Measurements from ENCODE around the gene RHBDD2. TPM values are rescaled to one million over a fixed set of nuclear protein-coding genes. Genes with fewer than 3 reads are reported as not detected.
"Not testable (repeated sequence)": the region's sequence is repeated elsewhere in the genome, so short reads cannot be mapped to it uniquely, and the experiment has no call there.

RHBDD2 gene
- total RNA-seq, 1 experiment from 2014 or later: 79.3 TPM

- intact Hi-C loops (cut with micrococcal nuclease; ENCODE audit: unreplicated experiment) (no loop called here), in situ Hi-C loops (cut with HindIII; ENCODE audit: low pct_unique_long_range_greater_than_20kb, low sequenced_read_pairs) (no loop called here)
- H3K27ac ChIP-seq (ENCODE audit: low read length): no peak overlapping the region
- H3K9me3 ChIP-seq (ENCODE audit: control insufficient read depth, insufficient read depth, low read depth, low read length): no peaks in the 10 kb centered on the region
- CTCF ChIA-PET: interaction anchor here (0.7 kb wide), 1 partner anchor 98 kb away, joined by 4 read pairs; no protein-coding TSS in a partner anchor
- DNase-seq (ENCODE audit: low read depth, low spot score): no peak
- H3K4me3 ChIP-seq (ENCODE audit: low read depth in 2 of 2, low read length in 2 of 2): no peak overlapping the region
- no TSS peak for BruUV-seq (replicated peaks)
- H3K4me1 ChIP-seq (ENCODE audit: control insufficient read depth, insufficient read depth, low read length): no peaks in the 10 kb centered on the region
- H3K27me3 ChIP-seq (ENCODE audit: control insufficient read depth, insufficient read depth, low read length): no peaks in the 10 kb centered on the region
- POLR2A ChIA-PET: no interaction called here
- no peaks in the 10 kb centered on the region for H3K36me3 ChIP-seq (ENCODE audit: control insufficient read depth, insufficient read depth, low read length)
- no peak for TF ChIP-seq SIN3A (IDR thresholded peaks at IDR 0.05; ENCODE audit: borderline replicate concordance, insufficient read depth, low read depth, low read length)
- no peak for TF ChIP-seq POLR2AphosphoS5 (IDR thresholded peaks at IDR 0.05; ENCODE audit: low read depth, low read length)
- TF ChIP-seq TCF7L2 (IDR thresholded peaks at IDR 0.05; ENCODE audit: low read depth, low read length): no peak
- no peak for TF ChIP-seq CTCF (IDR thresholded peaks at IDR 0.05)
- TF ChIP-seq REST (IDR thresholded peaks at IDR 0.05; ENCODE audit: insufficient read depth in 1 of 2, low read depth in 2 of 2, low read length in 1 of 2): no peak
- ATAC-seq: no peak
Observed at GRCh38 chr7:75836798-75837197, 42.0 kb upstream of the RHBDD2 start.

GRCh38 chr7:75838281-75838930 is 40.4 kb upstream of the RHBDD2 start:
- in situ Hi-C loops (cut with HindIII; ENCODE audit: low pct_unique_long_range_greater_than_20kb, low sequenced_read_pairs); H3K9me3 ChIP-seq (ENCODE audit: control insufficient read depth, insufficient read depth, low read depth, low read length); BruUV-seq (replicated peaks); intact Hi-C loops (cut with micrococcal nuclease; ENCODE audit: unreplicated experiment); CTCF ChIA-PET; H3K27me3 ChIP-seq (ENCODE audit: control insufficient read depth, insufficient read depth, low read length); POLR2A ChIA-PET; ATAC-seq; DNase-seq (ENCODE audit: low read depth, low spot score); H3K27ac ChIP-seq (ENCODE audit: low read length); H3K36me3 ChIP-seq (ENCODE audit: control insufficient read depth, insufficient read depth, low read length); H3K4me3 ChIP-seq (ENCODE audit: low read depth in 2 of 2, low read length in 2 of 2): not testable (repeated sequence)
- H3K4me1 ChIP-seq (ENCODE audit: control insufficient read depth, insufficient read depth, low read length): peaks cover 10% of the 10 kb centered on the region

- no peak overlapping the region for H3K4me3 ChIP-seq (ENCODE audit: low read depth in 2 of 2, low read length in 2 of 2)
- peaks cover 12% of the 10 kb centered on the region for H3K4me1 ChIP-seq (ENCODE audit: control insufficient read depth, insufficient read depth, low read length)
- POLR2A ChIA-PET: no interaction called here
- DNase-seq (ENCODE audit: low read depth, low spot score) (no peak), ATAC-seq (no peak)
- TF ChIP-seq REST (IDR thresholded peaks at IDR 0.05; ENCODE audit: insufficient read depth in 1 of 2, low read depth in 2 of 2, low read length in 1 of 2) (no peak), TCF7L2 (IDR thresholded peaks at IDR 0.05; ENCODE audit: low read depth, low read length) (no peak), CTCF (IDR thresholded peaks at IDR 0.05) (no peak), POLR2AphosphoS5 (IDR thresholded peaks at IDR 0.05; ENCODE audit: low read depth, low read length) (no peak), SIN3A (IDR thresholded peaks at IDR 0.05; ENCODE audit: borderline replicate concordance, insufficient read depth, low read depth, low read length) (no peak)
- no TSS peak for BruUV-seq (replicated peaks)
- H3K27ac ChIP-seq (ENCODE audit: low read length): no peak overlapping the region
- no peaks in the 10 kb centered on the region for H3K36me3 ChIP-seq (ENCODE audit: control insufficient read depth, insufficient read depth, low read length)
- no peaks in the 10 kb centered on the region for H3K27me3 ChIP-seq (ENCODE audit: control insufficient read depth, insufficient read depth, low read length)
- in situ Hi-C loops (cut with HindIII; ENCODE audit: low pct_unique_long_range_greater_than_20kb, low sequenced_read_pairs): no loop called here
- intact Hi-C loops (cut with micrococcal nuclease; ENCODE audit: unreplicated experiment): no loop called here
- CTCF ChIA-PET: interaction anchor here (0.7 kb wide), 1 partner anchor 77 kb away, joined by 6 read pairs; no protein-coding TSS in a partner anchor
- no peaks in the 10 kb centered on the region for H3K9me3 ChIP-seq (ENCODE audit: control insufficient read depth, insufficient read depth, low read depth, low read length)
Observed at GRCh38 chr7:75840029-75840428, 38.8 kb upstream of the RHBDD2 start.
